T-helper 1 cell treated with Interleukin-12 subunit alpha and Interleukin-12 subunit beta and Interleukin-4 antibody, amounts not matched to agents 30 μg/mL and 1 μg/mL, for 36 hours (primary cell): ENCODE measurements around the gene GARNL3.

Source experiments
- H3K27ac Mint-ChIP-seq: one replicate; pipeline ENCODE4 v1.8.0; 2021; ENCODE audit warnings: mild to moderate bottlenecking, mixed read lengths
- H3K27me3 Mint-ChIP-seq: one replicate; pipeline ENCODE4 v1.8.0; 2021; ENCODE audit warnings: low read depth, mixed read lengths
- H3K36me3 Mint-ChIP-seq: one replicate; pipeline ENCODE4 v1.8.0; 2021; ENCODE audit warnings: low read depth, mixed read lengths
- H3K4me1 Mint-ChIP-seq: one replicate; pipeline ENCODE4 v1.8.0; 2021; ENCODE audit warnings: low read depth, mixed read lengths
- H3K4me3 Mint-ChIP-seq: one replicate; pipeline ENCODE4 v1.8.0; 2021; ENCODE audit warnings: mild to moderate bottlenecking, moderate library complexity, mixed read lengths
- H3K9me3 Mint-ChIP-seq: one replicate; pipeline ENCODE4 v1.8.0; 2021; ENCODE audit warnings: mixed read lengths

Gene GARNL3

GRCh38 chr9:127300886-127301447 lies 36.4 kb downstream of the GARNL3 start:
- Mint-ChIP-seq H3K36me3 (no peaks in the 10 kb centered on the region), H3K4me3 (no peak overlapping the region), H3K9me3 (no peaks in the 10 kb centered on the region), H3K4me1 (peaks cover 2% of the 10 kb centered on the region), H3K27me3 (peaks cover 15% of the 10 kb centered on the region), H3K27ac (no peak overlapping the region)

GRCh38 chr9:127303830-127304229 lies 39.3 kb downstream of the GARNL3 start:
- H3K27ac Mint-ChIP-seq, result no peak overlapping the region
- peaks cover 20% of the 10 kb centered on the region for H3K27me3 Mint-ChIP-seq
- H3K4me3 Mint-ChIP-seq, result no peak overlapping the region
- H3K9me3 Mint-ChIP-seq, result no peaks in the 10 kb centered on the region
- no peaks in the 10 kb centered on the region for H3K36me3 Mint-ChIP-seq
- H3K4me1 Mint-ChIP-seq, result peaks cover 2% of the 10 kb centered on the region

DNA sequence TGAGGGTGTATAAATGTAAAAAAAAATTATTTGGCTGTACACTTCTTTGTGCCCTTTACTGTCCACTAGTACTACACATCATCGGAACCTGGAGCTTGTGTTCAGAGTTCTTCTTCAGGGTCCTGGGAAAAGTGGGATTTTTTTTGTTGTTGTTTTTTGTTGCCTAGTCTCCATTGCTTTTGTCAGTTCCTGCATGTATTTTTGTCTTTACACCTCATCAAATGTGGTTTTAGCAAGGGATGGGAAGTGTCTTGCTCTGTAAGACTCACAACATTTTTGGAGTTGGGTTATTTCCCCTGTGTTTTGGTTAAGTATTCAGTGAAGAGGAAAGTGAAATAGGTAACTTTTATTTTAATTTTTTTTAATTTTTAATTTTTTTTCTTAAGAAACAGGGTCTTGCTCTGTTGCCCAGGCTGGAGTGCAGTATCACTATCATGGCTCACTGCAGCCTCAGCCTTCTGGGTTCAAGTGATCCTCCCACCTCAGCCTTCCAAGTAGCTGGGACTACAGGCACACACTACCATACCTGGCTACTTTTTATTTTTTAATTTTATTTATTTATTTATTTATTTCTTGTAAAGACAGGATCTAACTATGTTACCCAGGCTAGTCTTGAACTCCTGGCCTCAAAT lies 40.7 kb downstream of the GARNL3 start:
- Mint-ChIP-seq H3K27me3 (peaks cover 31% of the 10 kb centered on the region), H3K4me1 (peaks cover 2% of the 10 kb centered on the region), H3K9me3 (no peaks in the 10 kb centered on the region), H3K27ac (no peak overlapping the region), H3K36me3 (no peaks in the 10 kb centered on the region), H3K4me3 (no peak overlapping the region)

- no peaks in the 10 kb centered on the region for H3K36me3 Mint-ChIP-seq
- H3K27me3 Mint-ChIP-seq, result peaks cover 28% of the 10 kb centered on the region
- no peak overlapping the region for H3K4me3 Mint-ChIP-seq
- no peak overlapping the region for H3K27ac Mint-ChIP-seq
- no peaks in the 10 kb centered on the region for H3K9me3 Mint-ChIP-seq
- peaks cover 2% of the 10 kb centered on the region for H3K4me1 Mint-ChIP-seq
Measured at GRCh38 chr9:127305838-127306226, 41.3 kb downstream of the GARNL3 start.

- H3K27me3 Mint-ChIP-seq, result peaks cover 24% of the 10 kb centered on the region
- no peaks in the 10 kb centered on the region for H3K36me3 Mint-ChIP-seq
- H3K9me3 Mint-ChIP-seq, result no peaks in the 10 kb centered on the region
- H3K4me3 Mint-ChIP-seq, result no peak overlapping the region
- no peak overlapping the region for H3K27ac Mint-ChIP-seq
- H3K4me1 Mint-ChIP-seq, result peaks cover 2% of the 10 kb centered on the region
Measured at GRCh38 chr9:127307802-127308201, 43.2 kb downstream of the GARNL3 start.

GRCh38 chr9:127308652-127309434 lies 44.3 kb downstream of the GARNL3 start:
- no peaks in the 10 kb centered on the region for H3K36me3 Mint-ChIP-seq
- H3K9me3 Mint-ChIP-seq, result no peaks in the 10 kb centered on the region
- H3K4me1 Mint-ChIP-seq, result peaks cover 2% of the 10 kb centered on the region
- H3K4me3 Mint-ChIP-seq, result no peak overlapping the region
- H3K27ac Mint-ChIP-seq, result no peak overlapping the region
- peaks cover 22% of the 10 kb centered on the region for H3K27me3 Mint-ChIP-seq

DNA sequence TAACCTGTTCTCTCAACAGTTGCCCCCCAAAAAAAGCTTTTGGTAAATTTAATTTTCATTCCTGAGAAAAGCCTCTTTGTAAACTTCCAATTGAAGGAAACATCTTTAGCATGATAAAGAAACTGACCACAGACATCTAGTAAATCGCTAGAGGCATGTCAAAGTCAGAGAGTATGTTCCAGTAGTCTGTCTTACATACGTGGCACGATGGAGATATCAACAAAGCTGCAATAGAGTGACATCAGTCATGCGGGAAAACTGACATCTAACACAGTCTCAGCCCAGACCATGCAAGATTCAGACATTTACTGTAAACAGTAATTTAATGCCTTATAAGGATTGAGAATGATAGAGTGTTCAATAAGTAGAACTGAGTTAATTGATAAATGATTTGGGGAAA lies 45.1 kb downstream of the GARNL3 start:
- H3K36me3 Mint-ChIP-seq, result no peaks in the 10 kb centered on the region
- peaks cover 2% of the 10 kb centered on the region for H3K4me1 Mint-ChIP-seq
- H3K27me3 Mint-ChIP-seq, result peaks cover 21% of the 10 kb centered on the region

DNA sequence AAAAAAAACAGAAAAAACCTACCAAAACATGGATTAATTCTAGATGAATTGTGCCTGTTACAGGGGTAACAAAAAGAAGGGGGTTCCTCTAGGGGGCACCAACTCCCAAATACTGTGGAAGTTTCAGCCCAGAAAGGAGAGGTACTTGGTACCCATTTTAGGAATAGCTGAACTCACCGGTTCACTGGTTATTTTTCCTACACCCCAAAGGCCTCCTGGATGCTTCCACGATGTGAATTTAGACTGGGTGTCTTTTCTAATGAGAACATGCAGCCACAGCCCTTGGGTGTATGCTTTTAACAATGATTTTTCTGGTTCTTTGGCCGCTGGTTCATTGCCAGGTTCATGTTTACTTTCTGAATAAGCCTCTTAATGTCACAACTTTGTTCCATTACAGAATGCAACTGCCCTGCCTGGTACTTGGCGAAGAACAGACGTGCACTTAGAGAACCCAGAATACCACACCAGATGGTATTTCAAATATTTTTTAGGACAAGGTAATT lies 46.7 kb downstream of the GARNL3 start:
- no peak overlapping the region for H3K4me3 Mint-ChIP-seq
- H3K27me3 Mint-ChIP-seq, result peaks cover 26% of the 10 kb centered on the region
- no peaks in the 10 kb centered on the region for H3K36me3 Mint-ChIP-seq
- no peaks in the 10 kb centered on the region for H3K9me3 Mint-ChIP-seq
- no peak overlapping the region for H3K27ac Mint-ChIP-seq
- H3K4me1 Mint-ChIP-seq, result no peaks in the 10 kb centered on the region

More for the DNA sequence above, 45.1 kb downstream of the GARNL3 start:
- H3K27ac Mint-ChIP-seq, result no peak overlapping the region
- no peaks in the 10 kb centered on the region for H3K9me3 Mint-ChIP-seq
- H3K4me3 Mint-ChIP-seq, result no peak overlapping the region

DNA sequence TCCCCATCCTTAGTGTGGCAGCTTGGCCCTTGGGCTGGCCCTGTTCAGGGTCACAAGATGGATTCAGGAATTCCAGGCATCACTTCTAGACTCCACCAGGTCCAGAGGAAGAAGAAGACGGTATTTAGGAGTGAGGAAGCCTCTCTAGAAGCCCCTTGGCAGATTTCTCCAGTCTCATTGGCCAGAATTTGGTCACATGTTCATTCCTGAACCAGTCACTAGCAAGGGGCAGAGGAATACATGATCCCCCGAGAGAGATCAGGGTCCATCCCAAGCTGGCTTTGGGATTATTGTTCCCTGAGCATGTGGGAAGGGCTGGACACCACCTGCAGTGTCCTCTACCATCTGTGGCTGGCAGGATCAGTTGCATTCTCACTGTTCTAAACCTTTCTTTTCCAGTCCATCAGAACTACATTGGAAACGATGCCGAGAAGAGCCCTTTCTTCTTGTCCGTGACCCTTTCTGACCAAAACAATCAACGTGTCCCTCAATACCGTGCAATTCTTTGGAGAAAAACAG lies 48.5 kb downstream of the GARNL3 start:
- H3K27me3 Mint-ChIP-seq, result peaks cover 27% of the 10 kb centered on the region
- no peaks in the 10 kb centered on the region for H3K36me3 Mint-ChIP-seq
- H3K27ac Mint-ChIP-seq, result no peak overlapping the region
- no peak overlapping the region for H3K4me3 Mint-ChIP-seq
- H3K4me1 Mint-ChIP-seq, result peaks cover 6% of the 10 kb centered on the region
- no peaks in the 10 kb centered on the region for H3K9me3 Mint-ChIP-seq

DNA sequence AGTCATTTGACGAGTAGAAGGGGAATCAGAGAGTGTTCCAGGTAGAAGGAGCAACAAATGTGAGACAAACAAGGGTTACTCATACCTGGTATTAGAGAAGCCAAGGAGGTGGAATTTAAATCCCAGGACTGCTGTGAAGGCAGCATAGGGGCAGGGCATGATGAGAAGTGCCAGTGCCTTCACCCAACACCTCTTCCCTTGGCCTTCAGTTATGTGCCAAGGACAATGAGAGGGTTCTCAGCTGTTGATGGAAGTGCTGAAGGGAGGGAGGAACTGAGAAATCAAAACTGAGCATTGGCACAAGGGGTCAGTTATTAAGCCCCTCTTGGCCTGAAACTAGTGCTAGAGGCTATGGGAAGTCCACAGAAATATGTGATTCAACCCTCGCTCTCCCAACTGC lies 50.3 kb downstream of the GARNL3 start:
- no peaks in the 10 kb centered on the region for H3K36me3 Mint-ChIP-seq
- peaks cover 16% of the 10 kb centered on the region for H3K27me3 Mint-ChIP-seq
- no peak overlapping the region for H3K4me3 Mint-ChIP-seq
- H3K4me1 Mint-ChIP-seq, result peaks cover 6% of the 10 kb centered on the region
- no peaks in the 10 kb centered on the region for H3K9me3 Mint-ChIP-seq
- H3K27ac Mint-ChIP-seq, result no peak overlapping the region

GRCh38 chr9:127316586-127317323 lies 52.2 kb downstream of the GARNL3 start:
- Mint-ChIP-seq H3K36me3 (no peaks in the 10 kb centered on the region), H3K4me1 (peaks cover 6% of the 10 kb centered on the region), H3K27ac (no peak overlapping the region), H3K9me3 (no peaks in the 10 kb centered on the region), H3K27me3 (peaks cover 23% of the 10 kb centered on the region), H3K4me3 (no peak overlapping the region)

DNA sequence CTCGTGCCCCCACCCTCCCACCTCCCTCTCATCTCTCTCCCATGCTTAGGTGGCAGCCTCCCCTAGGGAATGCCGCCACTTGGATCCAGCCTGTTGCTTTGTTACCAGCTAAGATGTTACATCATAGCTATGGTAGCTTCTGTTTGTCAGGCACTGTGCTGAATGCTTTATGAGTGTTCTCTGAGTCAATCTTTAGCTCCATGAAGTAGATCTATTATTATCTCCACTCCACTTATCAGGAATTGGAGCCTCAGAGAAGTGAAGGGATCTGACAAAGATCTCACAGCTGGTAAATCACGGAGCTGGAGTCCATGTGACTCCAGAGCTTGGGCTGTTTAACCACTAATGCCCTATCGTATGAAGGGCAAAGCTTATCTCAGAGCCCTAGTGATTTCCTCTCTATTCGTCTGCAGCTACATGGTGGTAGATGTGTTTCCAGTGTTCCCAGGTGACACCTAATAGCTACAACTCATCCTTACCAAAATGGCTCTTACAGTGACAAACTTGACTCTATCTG lies 54.1 kb downstream of the GARNL3 start:
- H3K27ac Mint-ChIP-seq, result no peak overlapping the region
- H3K27me3 Mint-ChIP-seq, result peaks cover 37% of the 10 kb centered on the region
- peaks cover 6% of the 10 kb centered on the region for H3K4me1 Mint-ChIP-seq
- no peaks in the 10 kb centered on the region for H3K36me3 Mint-ChIP-seq
- no peak overlapping the region for H3K4me3 Mint-ChIP-seq
- H3K9me3 Mint-ChIP-seq, result no peaks in the 10 kb centered on the region

DNA sequence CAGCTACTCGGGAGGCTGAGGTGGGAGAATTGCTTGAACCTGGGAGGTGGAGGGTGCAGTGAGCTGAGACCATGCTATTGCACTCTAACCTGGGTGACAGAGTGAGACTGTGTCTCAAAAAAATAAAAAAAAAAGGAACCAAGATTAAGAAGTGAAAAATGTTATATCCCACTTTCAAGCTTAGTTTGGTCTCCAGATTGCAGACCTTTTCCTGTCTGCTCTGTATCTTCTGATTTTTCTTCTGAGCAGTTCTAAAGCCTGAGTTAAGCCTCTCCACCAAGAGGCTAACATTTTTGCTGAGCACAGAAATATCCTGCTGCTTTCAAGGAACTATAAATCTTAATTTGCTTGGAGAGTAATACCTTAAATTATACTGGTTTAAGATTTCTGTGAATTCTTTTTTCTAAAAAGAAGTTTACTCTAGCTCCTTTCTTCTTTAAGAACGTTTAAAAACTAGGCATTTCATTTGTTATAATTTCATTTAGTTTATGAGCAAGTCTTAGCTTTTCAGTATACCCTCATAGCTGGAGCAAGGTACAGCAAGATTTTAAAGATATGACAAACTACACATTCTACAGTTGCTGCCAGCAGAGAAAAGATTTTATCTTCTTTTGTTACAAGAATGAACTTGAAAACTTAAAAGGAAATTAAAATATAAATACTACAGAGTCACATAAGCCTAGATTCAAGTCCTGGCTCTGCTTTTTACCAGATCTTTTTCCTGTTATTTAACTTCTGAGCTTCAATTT lies 55.0 kb downstream of the GARNL3 start:
- no peaks in the 10 kb centered on the region for H3K9me3 Mint-ChIP-seq
- no peaks in the 10 kb centered on the region for H3K36me3 Mint-ChIP-seq
- peaks cover 6% of the 10 kb centered on the region for H3K4me1 Mint-ChIP-seq
- H3K27me3 Mint-ChIP-seq, result peaks cover 39% of the 10 kb centered on the region
- H3K27ac Mint-ChIP-seq, result no peak overlapping the region
- no peak overlapping the region for H3K4me3 Mint-ChIP-seq

GRCh38 chr9:127320115-127320378 lies 55.5 kb downstream of the GARNL3 start:
- peaks cover 42% of the 10 kb centered on the region for H3K27me3 Mint-ChIP-seq

More at GRCh38 chr9:127320115-127320378, 55.5 kb downstream of the GARNL3 start:
- no peak overlapping the region for H3K27ac Mint-ChIP-seq
- no peak overlapping the region for H3K4me3 Mint-ChIP-seq
- no peaks in the 10 kb centered on the region for H3K36me3 Mint-ChIP-seq
- peaks cover 6% of the 10 kb centered on the region for H3K4me1 Mint-ChIP-seq
- no peaks in the 10 kb centered on the region for H3K9me3 Mint-ChIP-seq
